PC-9 (cell line): Measurements from ENCODE around the gene MRPL19.

ENCODE experiments used
- CTCF ChIP-seq: fragments of 200-600 bp; sonication (generic); conservative IDR thresholded peaks from 2 replicates; pipeline ENCODE4 v1.6.1; 2017; ENCODE audit warnings: mixed run types, antibody characterized with exemption, mild to moderate bottlenecking, moderate library complexity
- EZH2 ChIP-seq: fragments of 200-600 bp; sonication (generic); IDR thresholded peaks from 2 replicates; pipeline ENCODE4 v1.8.0; 2017; ENCODE audit warnings: antibody characterized with exemption, low read depth

GRCh38 chr2:75640621-75641121 lies 5.9 kb upstream of the MRPL19 start:
- peak; percentile 95 for TF ChIP-seq CTCF
- TF ChIP-seq EZH2, result no peak
